Femur (tissue), 1 donor: ENCODE results near the gene RAB15.

ENCODE experiments used
- DNase-seq: peaks from one replicate; pipeline ENCODE4 v3.0.0-alpha.2; 2017

Gene RAB15

GRCh38 chr14:64899958-64900357 is 72.2 kb downstream of the RAB15 start:
- DNase-seq, result no peak
